HG02840 (cell line): ENCODE results near the gene XRCC5.
"Not testable (repeated sequence)": the region's sequence is repeated elsewhere in the genome, so short reads cannot be mapped to it uniquely, and the experiment has no call there.

Source experiments
- ATAC-seq: cut with Tn5 transposase; IDR thresholded peaks from one replicate; pipeline ENCODE4 v1.9.1; 2021; ENCODE audit warnings: mild to moderate bottlenecking, moderate library complexity, moderate number of reproducible peaks; ENCODE audit not compliant: unreplicated experiment, low FRiP score

XRCC5 gene

GRCh38 chr2:216114714-216115531, 5.8 kb downstream of the XRCC5 start:
- peak; percentile 50 for ATAC-seq

- ATAC-seq, result no peak
Observed at GRCh38 chr2:216116418-216116817, 7.3 kb downstream of the XRCC5 start.

- ATAC-seq, result no peak
Observed at GRCh38 chr2:216117561-216118340, 8.6 kb downstream of the XRCC5 start.

GRCh38 chr2:216118474-216118873, 9.3 kb downstream of the XRCC5 start:
- ATAC-seq, result no peak

- no peak for ATAC-seq
Observed at GRCh38 chr2:216119146-216119545, 10.0 kb downstream of the XRCC5 start.

- ATAC-seq, result no peak
Observed at GRCh38 chr2:216119986-216120385, 10.8 kb downstream of the XRCC5 start.

GRCh38 chr2:216121255-216121654, 12.1 kb downstream of the XRCC5 start:
- no peak for ATAC-seq

- ATAC-seq, result no peak
Observed at GRCh38 chr2:216126943-216127342, 17.8 kb downstream of the XRCC5 start.

GRCh38 chr2:216130346-216130971, 21.3 kb downstream of the XRCC5 start:
- ATAC-seq, result no peak

- ATAC-seq, result no peak
Observed at GRCh38 chr2:216131175-216131926, 22.2 kb downstream of the XRCC5 start.

- no peak for ATAC-seq
Observed at GRCh38 chr2:216132585-216132984, 23.4 kb downstream of the XRCC5 start.

GRCh38 chr2:216133397-216133796, 24.2 kb downstream of the XRCC5 start:
- no peak for ATAC-seq

GRCh38 chr2:216134958-216135541, 25.9 kb downstream of the XRCC5 start:
- no peak for ATAC-seq

- no peak for ATAC-seq
Observed at GRCh38 chr2:216139884-216140283, 30.7 kb downstream of the XRCC5 start.

- not testable (repeated sequence) for ATAC-seq
Observed at GRCh38 chr2:216141516-216141915, 32.4 kb downstream of the XRCC5 start.

GRCh38 chr2:216142540-216142939, 33.4 kb downstream of the XRCC5 start:
- peak; percentile 93 for ATAC-seq

GRCh38 chr2:216144372-216144771, 35.2 kb downstream of the XRCC5 start:
- ATAC-seq, result no peak

- no peak for ATAC-seq
Observed at GRCh38 chr2:216144857-216145256, 35.7 kb downstream of the XRCC5 start.

- ATAC-seq, result no peak
Observed at GRCh38 chr2:216146573-216146972, 37.4 kb downstream of the XRCC5 start.
